Cardiac fibroblast (primary cell): ENCODE measurements around the gene BPTF.

Experiments used
- DNase-seq, 2 donors: peaks; one replicate each; pipeline versions ENCODE4 v3.0.0 to v3.0.0-alpha.2; 2010; ENCODE audit warnings: low read depth in 2 of 2
- H3K4me3 ChIP-seq, 2 donors: replicated peaks in 1 of 2; 1 replicate in 1 of 2; 2 replicates in 1 of 2; pipeline ENCODE4 v1.5.1; 2011; ENCODE audit warnings: low read depth in 2 of 2, low read length in 2 of 2, mild to moderate bottlenecking in 2 of 2, moderate library complexity in 1 of 2
- CTCF ChIP-seq: IDR thresholded peaks from one replicate; pipeline ENCODE4 v1.5.1; 2011; ENCODE audit warnings: low read depth, mild to moderate bottlenecking, low read length, inconsistent platforms

Gene BPTF

GRCh38 chr17:68029512-68030215, 204.4 kb downstream of the BPTF start:
- H3K4me3 ChIP-seq, result no peak overlapping the region
- DNase-seq, result peak in 1 of 2 donors; percentile 11
- no peak for TF ChIP-seq CTCF
